ENCODE data around the gene EZH1.
A peak's percentile ranks its signal among the peaks of the same experiment; 100 is the strongest.

EZH1 gene

GRCh38 chr17:42678951-42679491, 65.8 kb downstream of the EZH1 start:
- no peak for TF ChIP-seq POLR2A (IDR thresholded peaks at IDR 0.05; ENCODE audit: low read depth, low read length)
- peak; percentile 82 for DNase-seq (ENCODE audit: insufficient read length, low spot score)
- FAIRE-seq, result no peak

GRCh38 chr17:42677921-42678781, 66.7 kb downstream of the EZH1 start:
- DNase-seq (ENCODE audit: insufficient read length, low spot score), result peak; percentile 98
- FAIRE-seq, result no peak
- TF ChIP-seq POLR2A (IDR thresholded peaks at IDR 0.05; ENCODE audit: low read depth, low read length), result peak; percentile 45

- DNase-seq (ENCODE audit: insufficient read length, low spot score) (peak; percentile 100), FAIRE-seq (no peak)
- no peak for TF ChIP-seq POLR2A (IDR thresholded peaks at IDR 0.05; ENCODE audit: low read depth, low read length)
Measured at GRCh38 chr17:42677012-42677857, 67.6 kb downstream of the EZH1 start.

- no peak for FAIRE-seq
- peak; percentile 89 for TF ChIP-seq POLR2A (IDR thresholded peaks at IDR 0.05; ENCODE audit: low read depth, low read length)
- no peak for DNase-seq (ENCODE audit: insufficient read length, low spot score)
Measured at GRCh38 chr17:42676424-42677011, 68.3 kb downstream of the EZH1 start, which contains the start of gene PLEKHH3. PLEKHH3 (minus strand) TSS chr17:42676994; CDS start chr17:42676563, 431 bp downstream.

- peak; percentile 63 for DNase-seq (ENCODE audit: insufficient read length, low spot score)
Measured at GRCh38 chr17:42675965-42676423, 68.8 kb downstream of the EZH1 start.

DNA sequence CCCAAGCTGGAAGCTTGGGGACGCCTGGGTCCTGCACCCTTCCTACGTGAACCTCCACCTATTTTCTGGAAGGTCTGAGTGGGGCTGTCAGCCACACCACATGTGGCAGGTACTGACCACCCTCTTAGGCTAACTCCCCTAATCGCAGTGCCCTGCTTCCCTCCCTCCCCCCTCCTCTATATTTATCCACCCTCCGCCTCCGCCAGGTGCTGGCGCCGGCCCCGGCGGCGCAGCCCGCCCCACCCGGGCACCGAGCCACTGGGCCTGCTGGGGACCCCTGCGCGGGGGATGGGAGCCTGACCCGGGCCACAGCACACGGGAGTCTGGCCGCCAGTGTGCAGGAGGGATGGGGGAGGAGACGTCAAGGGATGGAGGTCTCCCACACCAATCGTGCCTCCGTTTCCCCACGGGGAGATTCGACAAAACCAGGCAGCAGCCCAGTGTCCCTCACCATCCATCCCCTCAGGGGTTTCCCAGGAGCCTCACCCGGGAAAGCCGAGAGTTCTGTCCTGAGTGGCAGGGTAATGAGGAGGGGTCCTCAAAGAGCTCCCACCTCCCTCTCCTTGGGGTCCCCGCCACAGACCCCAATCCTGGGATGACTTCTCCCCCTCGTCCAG, 69.4 kb downstream of the EZH1 start:
- no peak for FAIRE-seq
- TF ChIP-seq POLR2A (IDR thresholded peaks at IDR 0.05; ENCODE audit: low read depth, low read length), result no peak
- DNase-seq (ENCODE audit: insufficient read length, low spot score), result no peak

More at GRCh38 chr17:42675965-42676423, 68.8 kb downstream of the EZH1 start:
- 0 out of 2 replicates have a peak, but pooled peaks have one; percentile 29 for TF ChIP-seq POLR2A (IDR thresholded peaks at IDR 0.05; ENCODE audit: low read depth, low read length)
- FAIRE-seq, result no peak

GRCh38 chr17:42674755-42675347, 70.0 kb downstream of the EZH1 start:
- FAIRE-seq, result no peak
- TF ChIP-seq POLR2A (IDR thresholded peaks at IDR 0.05; ENCODE audit: low read depth, low read length), result no peak
- no peak for DNase-seq (ENCODE audit: insufficient read length, low spot score)

- FAIRE-seq (no peak), DNase-seq (ENCODE audit: insufficient read length, low spot score) (peak; percentile 65)
Measured at GRCh38 chr17:42673885-42674754, 70.7 kb downstream of the EZH1 start.

GRCh38 chr17:42673266-42673884, 71.5 kb downstream of the EZH1 start:
- no peak for TF ChIP-seq POLR2A (IDR thresholded peaks at IDR 0.05; ENCODE audit: low read depth, low read length)
- DNase-seq (ENCODE audit: insufficient read length, low spot score) (no peak), FAIRE-seq (no peak)

More at GRCh38 chr17:42673885-42674754, 70.7 kb downstream of the EZH1 start:
- TF ChIP-seq POLR2A (IDR thresholded peaks at IDR 0.05; ENCODE audit: low read depth, low read length), result no peak

DNA sequence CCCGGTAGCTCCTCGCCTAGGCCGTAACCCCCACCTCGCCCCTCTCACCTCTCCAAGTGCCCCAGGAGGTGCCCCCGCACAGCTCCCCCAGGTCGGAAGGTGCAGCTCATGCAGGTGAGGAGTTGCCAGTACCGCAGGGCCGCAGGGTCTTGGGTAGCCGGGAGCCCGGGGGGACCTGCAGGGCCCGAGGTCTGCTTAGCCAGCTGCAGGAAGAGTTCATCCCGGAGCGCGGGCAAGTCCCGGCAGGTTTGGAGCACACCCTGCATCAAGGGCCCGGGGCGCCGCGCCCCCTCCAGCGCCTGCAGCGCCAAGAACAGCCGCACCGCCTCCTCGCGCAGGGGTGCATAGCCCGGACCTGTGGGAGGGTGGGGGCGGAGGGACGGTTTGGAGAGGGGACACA, 72.8 kb downstream of the EZH1 start:
- DNase-seq (ENCODE audit: insufficient read length, low spot score) (no peak), FAIRE-seq (no peak)
- TF ChIP-seq POLR2A (IDR thresholded peaks at IDR 0.05; ENCODE audit: low read depth, low read length), result no peak

Measured in H54 (cell line).